ENCODE measurements around the gene CCDC85B. TPM values are rescaled to one million over a fixed set of nuclear protein-coding genes. Genes with fewer than 3 reads are reported as not detected.

Gene CCDC85B
- total and polyA plus RNA-seq, 4 donors = 4.3 to 12.6 (median 6.9) TPM

DNA sequence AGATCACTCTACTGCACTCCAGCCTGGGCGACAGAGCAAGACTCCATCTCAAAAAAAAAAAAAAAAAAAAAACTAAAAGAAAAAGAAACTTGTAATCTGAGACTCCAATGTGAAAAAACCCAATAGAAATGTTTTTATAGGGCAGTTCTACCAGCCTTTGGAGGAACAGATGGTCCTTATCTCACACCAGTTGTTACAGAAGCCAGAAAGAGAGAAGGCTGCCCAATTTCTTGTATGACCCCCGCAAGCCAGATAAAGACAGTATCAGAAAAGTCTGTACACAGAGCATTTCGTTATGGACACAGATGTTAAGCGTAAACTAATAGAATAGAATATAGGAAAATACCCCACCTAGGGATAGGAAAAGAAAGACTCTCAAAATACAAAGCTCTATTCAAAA, 43.5 kb downstream of the CCDC85B start (continued):
- TF ChIP-seq, protein P1, sequence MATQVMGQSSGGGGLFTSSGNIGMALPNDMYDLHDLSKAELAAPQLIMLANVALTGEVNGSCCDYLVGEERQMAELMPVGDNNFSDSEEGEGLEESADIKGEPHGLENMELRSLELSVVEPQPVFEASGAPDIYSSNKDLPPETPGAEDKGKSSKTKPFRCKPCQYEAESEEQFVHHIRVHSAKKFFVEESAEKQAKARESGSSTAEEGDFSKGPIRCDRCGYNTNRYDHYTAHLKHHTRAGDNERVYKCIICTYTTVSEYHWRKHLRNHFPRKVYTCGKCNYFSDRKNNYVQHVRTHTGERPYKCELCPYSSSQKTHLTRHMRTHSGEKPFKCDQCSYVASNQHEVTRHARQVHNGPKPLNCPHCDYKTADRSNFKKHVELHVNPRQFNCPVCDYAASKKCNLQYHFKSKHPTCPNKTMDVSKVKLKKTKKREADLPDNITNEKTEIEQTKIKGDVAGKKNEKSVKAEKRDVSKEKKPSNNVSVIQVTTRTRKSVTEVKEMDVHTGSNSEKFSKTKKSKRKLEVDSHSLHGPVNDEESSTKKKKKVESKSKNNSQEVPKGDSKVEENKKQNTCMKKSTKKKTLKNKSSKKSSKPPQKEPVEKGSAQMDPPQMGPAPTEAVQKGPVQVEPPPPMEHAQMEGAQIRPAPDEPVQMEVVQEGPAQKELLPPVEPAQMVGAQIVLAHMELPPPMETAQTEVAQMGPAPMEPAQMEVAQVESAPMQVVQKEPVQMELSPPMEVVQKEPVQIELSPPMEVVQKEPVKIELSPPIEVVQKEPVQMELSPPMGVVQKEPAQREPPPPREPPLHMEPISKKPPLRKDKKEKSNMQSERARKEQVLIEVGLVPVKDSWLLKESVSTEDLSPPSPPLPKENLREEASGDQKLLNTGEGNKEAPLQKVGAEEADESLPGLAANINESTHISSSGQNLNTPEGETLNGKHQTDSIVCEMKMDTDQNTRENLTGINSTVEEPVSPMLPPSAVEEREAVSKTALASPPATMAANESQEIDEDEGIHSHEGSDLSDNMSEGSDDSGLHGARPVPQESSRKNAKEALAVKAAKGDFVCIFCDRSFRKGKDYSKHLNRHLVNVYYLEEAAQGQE (IDR thresholded peaks at IDR 0.05) = no peak
- TF ChIP-seq EGR1 (IDR thresholded peaks at IDR 0.05; ENCODE audit: low read depth in 2 of 2) (no peak), TAF1 (conservative IDR thresholded peaks at IDR 0.05) (no peak), HNF4G (IDR thresholded peaks at IDR 0.05) (no peak), FOXA2 (IDR thresholded peaks at IDR 0.05) (no peak)

DNA sequence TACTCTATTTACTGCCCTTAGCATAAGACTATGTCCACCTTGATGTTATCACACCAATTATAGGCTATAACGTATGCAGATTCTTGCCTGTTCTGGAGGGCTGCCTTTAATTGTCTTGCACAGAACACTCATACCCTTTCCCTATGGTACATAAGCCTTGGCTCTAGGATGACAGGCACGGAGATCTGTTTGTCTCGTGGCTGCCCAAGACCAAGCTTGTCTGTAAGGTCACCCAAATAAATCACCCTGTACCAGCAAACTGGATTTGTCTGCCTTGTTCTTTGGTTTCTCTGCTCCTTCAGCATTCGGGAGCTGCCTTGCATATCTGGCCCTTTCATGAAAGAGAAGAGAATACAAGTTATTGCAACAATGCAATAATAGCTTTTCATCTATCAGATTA, 47.3 kb downstream of the CCDC85B start:
- WGBS = 53% methylated on average over 4 of the region's 4 CpGs
- no peak for DNase-seq (ENCODE audit: low spot score)
- peaks cover 0 to 2% (median 0%) of the 10 kb centered on the region in 4 donors for H3K4me1 ChIP-seq (ENCODE audit: control insufficient read depth in 4 of 4, insufficient read depth in 4 of 4, low read length in 3 of 4)
- H3K4me3 ChIP-seq (ENCODE audit: low read depth in 1 of 3, low read length in 3 of 3) = no peak overlapping the region
- H3K9me3 ChIP-seq (ENCODE audit: control insufficient read depth in 4 of 4, low read length in 3 of 4) = no peaks in the 10 kb centered on the region
- TF ChIP-seq, protein P2, sequence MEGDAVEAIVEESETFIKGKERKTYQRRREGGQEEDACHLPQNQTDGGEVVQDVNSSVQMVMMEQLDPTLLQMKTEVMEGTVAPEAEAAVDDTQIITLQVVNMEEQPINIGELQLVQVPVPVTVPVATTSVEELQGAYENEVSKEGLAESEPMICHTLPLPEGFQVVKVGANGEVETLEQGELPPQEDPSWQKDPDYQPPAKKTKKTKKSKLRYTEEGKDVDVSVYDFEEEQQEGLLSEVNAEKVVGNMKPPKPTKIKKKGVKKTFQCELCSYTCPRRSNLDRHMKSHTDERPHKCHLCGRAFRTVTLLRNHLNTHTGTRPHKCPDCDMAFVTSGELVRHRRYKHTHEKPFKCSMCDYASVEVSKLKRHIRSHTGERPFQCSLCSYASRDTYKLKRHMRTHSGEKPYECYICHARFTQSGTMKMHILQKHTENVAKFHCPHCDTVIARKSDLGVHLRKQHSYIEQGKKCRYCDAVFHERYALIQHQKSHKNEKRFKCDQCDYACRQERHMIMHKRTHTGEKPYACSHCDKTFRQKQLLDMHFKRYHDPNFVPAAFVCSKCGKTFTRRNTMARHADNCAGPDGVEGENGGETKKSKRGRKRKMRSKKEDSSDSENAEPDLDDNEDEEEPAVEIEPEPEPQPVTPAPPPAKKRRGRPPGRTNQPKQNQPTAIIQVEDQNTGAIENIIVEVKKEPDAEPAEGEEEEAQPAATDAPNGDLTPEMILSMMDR (IDR thresholded peaks at IDR 0.05; ENCODE audit: low read depth, low read length, missing input control) = no peak
- TF ChIP-seq TAF1 (conservative IDR thresholded peaks at IDR 0.05) = no peak
- TF ChIP-seq, protein P3, sequence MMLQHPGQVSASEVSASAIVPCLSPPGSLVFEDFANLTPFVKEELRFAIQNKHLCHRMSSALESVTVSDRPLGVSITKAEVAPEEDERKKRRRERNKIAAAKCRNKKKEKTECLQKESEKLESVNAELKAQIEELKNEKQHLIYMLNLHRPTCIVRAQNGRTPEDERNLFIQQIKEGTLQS (IDR thresholded peaks at IDR 0.05) = no peak
- TF ChIP-seq, protein P4, sequence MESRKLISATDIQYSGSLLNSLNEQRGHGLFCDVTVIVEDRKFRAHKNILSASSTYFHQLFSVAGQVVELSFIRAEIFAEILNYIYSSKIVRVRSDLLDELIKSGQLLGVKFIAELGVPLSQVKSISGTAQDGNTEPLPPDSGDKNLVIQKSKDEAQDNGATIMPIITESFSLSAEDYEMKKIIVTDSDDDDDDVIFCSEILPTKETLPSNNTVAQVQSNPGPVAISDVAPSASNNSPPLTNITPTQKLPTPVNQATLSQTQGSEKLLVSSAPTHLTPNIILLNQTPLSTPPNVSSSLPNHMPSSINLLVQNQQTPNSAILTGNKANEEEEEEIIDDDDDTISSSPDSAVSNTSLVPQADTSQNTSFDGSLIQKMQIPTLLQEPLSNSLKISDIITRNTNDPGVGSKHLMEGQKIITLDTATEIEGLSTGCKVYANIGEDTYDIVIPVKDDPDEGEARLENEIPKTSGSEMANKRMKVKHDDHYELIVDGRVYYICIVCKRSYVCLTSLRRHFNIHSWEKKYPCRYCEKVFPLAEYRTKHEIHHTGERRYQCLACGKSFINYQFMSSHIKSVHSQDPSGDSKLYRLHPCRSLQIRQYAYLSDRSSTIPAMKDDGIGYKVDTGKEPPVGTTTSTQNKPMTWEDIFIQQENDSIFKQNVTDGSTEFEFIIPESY (IDR thresholded peaks at IDR 0.05) = no peak
- no peak for TF ChIP-seq HNF4A (conservative IDR thresholded peaks at IDR 0.05)
- TF ChIP-seq RAD21 (IDR thresholded peaks at IDR 0.05) = no peak
- TF ChIP-seq HNF4G (IDR thresholded peaks at IDR 0.05) = no peak
- no peak for TF ChIP-seq NR2F2 (IDR thresholded peaks at IDR 0.05)
- TF ChIP-seq GABPA (IDR thresholded peaks at IDR 0.05 in 1 of 2, conservative IDR thresholded peaks at IDR 0.05 in 1 of 2) = no peak
- H3K36me3 ChIP-seq (ENCODE audit: control insufficient read depth in 4 of 4, insufficient read depth in 3 of 4, low read depth in 1 of 4, low read length in 3 of 4) = no peaks in the 10 kb centered on the region
- H3K27ac ChIP-seq (ENCODE audit: low read depth in 1 of 2, low read length in 2 of 2) = no peak overlapping the region
- H3K27me3 ChIP-seq (ENCODE audit: control insufficient read depth in 4 of 4, insufficient read depth in 4 of 4, low read length in 3 of 4) = no peaks in the 10 kb centered on the region
- H3K9ac ChIP-seq (ENCODE audit: low read depth in 1 of 2, low read length in 2 of 2) = no peak overlapping the region

Other genes starting within 250 kb of the CCDC85B start
- 10 to 100 TPM; 11.1 to 22.6 TPM for gene RELA, start 227.8 kb upstream of the CCDC85B start, total RNA-seq
- gene RELA, start 227.8 kb upstream of the CCDC85B start, polyA plus RNA-seq = 10 to 100 TPM; 21.3 to 30.7 TPM
- 10 to 100 TPM; 16.1 to 20.7 TPM for gene KAT5, start 178.4 kb upstream of the CCDC85B start, total RNA-seq
- gene KAT5, start 178.4 kb upstream of the CCDC85B start, polyA plus RNA-seq = 10 to 100 TPM; 15.5 to 22.9 TPM
- gene RNASEH2C, start 169.9 kb upstream of the CCDC85B start, total RNA-seq = 10 to 100 TPM; 20.5 to 32.4 TPM
- gene RNASEH2C, start 169.9 kb upstream of the CCDC85B start, polyA plus RNA-seq = 10 to 100 TPM; 45.7 to 72.1 TPM
- 10 to 100 TPM in 1 of 2 donors, 1 to 10 TPM in 1; 4.7 to 10.8 TPM for gene AP5B1, start 109.7 kb upstream of the CCDC85B start, total RNA-seq
- gene AP5B1, start 109.7 kb upstream of the CCDC85B start, polyA plus RNA-seq = 1 to 10 TPM; 2.0 to 5.2 TPM
- gene OVOL1, start 103.6 kb upstream of the CCDC85B start, total RNA-seq = under 1 TPM in 1 of 2 donors, not detected in 1; 0.05 TPM
- gene OVOL1, start 103.6 kb upstream of the CCDC85B start, polyA plus RNA-seq = not detected
- under 1 TPM; under 0.01 to 0.09 TPM for gene SNX32, start 56.7 kb upstream of the CCDC85B start, total RNA-seq
- under 1 TPM; 0.02 to 0.38 TPM for gene SNX32, start 56.7 kb upstream of the CCDC85B start, polyA plus RNA-seq
- gene CFL1, start 32.5 kb upstream of the CCDC85B start, total RNA-seq = 100 to 1,000 TPM; 184 to 186 TPM
- 100 to 1,000 TPM; 377 to 498 TPM for gene CFL1, start 32.5 kb upstream of the CCDC85B start, polyA plus RNA-seq
- gene MUS81, start 30.2 kb upstream of the CCDC85B start, total RNA-seq = 10 to 100 TPM; 20.2 to 24.7 TPM
- 10 to 100 TPM; 11.0 to 12.9 TPM for gene MUS81, start 30.2 kb upstream of the CCDC85B start, polyA plus RNA-seq
- gene EFEMP2, start 17.9 kb upstream of the CCDC85B start, total RNA-seq = 1 to 10 TPM; 5.0 to 5.2 TPM
- gene EFEMP2, start 17.9 kb upstream of the CCDC85B start, polyA plus RNA-seq = 10 to 100 TPM in 1 of 2 donors, 1 to 10 TPM in 1; 5.5 to 10.7 TPM
- gene CTSW, start 10.8 kb upstream of the CCDC85B start, total RNA-seq = 1 to 10 TPM; 1.3 to 2.9 TPM
- gene CTSW, start 10.8 kb upstream of the CCDC85B start, polyA plus RNA-seq = 1 to 10 TPM; 2.0 to 2.2 TPM
- 10 to 100 TPM; 23.7 to 45.4 TPM for gene FIBP, start 2.2 kb upstream of the CCDC85B start, total RNA-seq
- 10 to 100 TPM; 27.2 to 30.9 TPM for gene FIBP, start 2.2 kb upstream of the CCDC85B start, polyA plus RNA-seq
- under 1 TPM in 1 of 2 donors, not detected in 1; 0.17 TPM for gene FOSL1, start 9.7 kb downstream of the CCDC85B start, total RNA-seq
- gene FOSL1, start 9.7 kb downstream of the CCDC85B start, polyA plus RNA-seq = under 1 TPM in 1 of 2 donors, not detected in 1; 0.20 TPM
- gene C11orf68, start 28.4 kb downstream of the CCDC85B start, total RNA-seq = 1 to 10 TPM; 4.4 to 9.9 TPM
- 10 to 100 TPM; 12.6 to 15.4 TPM for gene C11orf68, start 28.4 kb downstream of the CCDC85B start, polyA plus RNA-seq
- gene DRAP1, start 28.8 kb downstream of the CCDC85B start, total RNA-seq = 10 to 100 TPM; 18.1 to 47.2 TPM
- 10 to 100 TPM; 37.3 to 57.3 TPM for gene DRAP1, start 28.8 kb downstream of the CCDC85B start, polyA plus RNA-seq
- gene TSGA10IP, start 54.8 kb downstream of the CCDC85B start, total RNA-seq = not detected
- gene TSGA10IP, start 54.8 kb downstream of the CCDC85B start, polyA plus RNA-seq = under 1 TPM in 1 of 2 donors, not detected in 1; 0.02 TPM
- 10 to 100 TPM; 15.1 to 24.3 TPM for gene SART1, start 71.1 kb downstream of the CCDC85B start, total RNA-seq
- gene SART1, start 71.1 kb downstream of the CCDC85B start, polyA plus RNA-seq = 10 to 100 TPM; 13.6 to 15.1 TPM
- 10 to 100 TPM; 15.9 to 18.2 TPM for gene EIF1AD, start 111.5 kb downstream of the CCDC85B start, total RNA-seq
- gene EIF1AD, start 111.5 kb downstream of the CCDC85B start, polyA plus RNA-seq = 10 to 100 TPM in 1 of 2 donors, 1 to 10 TPM in 1; 6.3 to 12.6 TPM
- 10 to 100 TPM; 10.7 to 11.1 TPM for gene BANF1, start 111.8 kb downstream of the CCDC85B start, total RNA-seq
- gene BANF1, start 111.8 kb downstream of the CCDC85B start, polyA plus RNA-seq = 10 to 100 TPM; 83.0 to 100.0 TPM
- gene CST6, start 121.3 kb downstream of the CCDC85B start, total RNA-seq = not detected
- gene CST6, start 121.3 kb downstream of the CCDC85B start, polyA plus RNA-seq = not detected
- under 1 TPM in 1 of 2 donors, not detected in 1; 0.17 TPM for gene CATSPER1, start 135.8 kb downstream of the CCDC85B start, total RNA-seq
- gene CATSPER1, start 135.8 kb downstream of the CCDC85B start, polyA plus RNA-seq = not detected
- not detected for gene GAL3ST3, start 158.5 kb downstream of the CCDC85B start, total RNA-seq
- not detected for gene GAL3ST3, start 158.5 kb downstream of the CCDC85B start, polyA plus RNA-seq
- 10 to 100 TPM; 55.7 to 67.6 TPM for gene SF3B2, start 161.7 kb downstream of the CCDC85B start, total RNA-seq
- 10 to 100 TPM; 50.5 to 58.7 TPM for gene SF3B2, start 161.7 kb downstream of the CCDC85B start, polyA plus RNA-seq
- 1 to 10 TPM; 7.1 to 9.1 TPM for gene PACS1, start 179.6 kb downstream of the CCDC85B start, total RNA-seq
- 1 to 10 TPM; 2.7 to 7.6 TPM for gene PACS1, start 179.6 kb downstream of the CCDC85B start, polyA plus RNA-seq